NCI-H1436 treated with DMSO at 0.1 percent for 48 hours (cell line): ENCODE results near the gene STK32B.
"Not testable (repeated sequence)": the region's sequence is repeated elsewhere in the genome, so short reads cannot be mapped to it uniquely, and the experiment has no call there.

Experiments
- DNase-seq: peaks from one replicate; lab custom pipeline; 2025; lab: John Stamatoyannopoulos, UW

STK32B gene

DNA sequence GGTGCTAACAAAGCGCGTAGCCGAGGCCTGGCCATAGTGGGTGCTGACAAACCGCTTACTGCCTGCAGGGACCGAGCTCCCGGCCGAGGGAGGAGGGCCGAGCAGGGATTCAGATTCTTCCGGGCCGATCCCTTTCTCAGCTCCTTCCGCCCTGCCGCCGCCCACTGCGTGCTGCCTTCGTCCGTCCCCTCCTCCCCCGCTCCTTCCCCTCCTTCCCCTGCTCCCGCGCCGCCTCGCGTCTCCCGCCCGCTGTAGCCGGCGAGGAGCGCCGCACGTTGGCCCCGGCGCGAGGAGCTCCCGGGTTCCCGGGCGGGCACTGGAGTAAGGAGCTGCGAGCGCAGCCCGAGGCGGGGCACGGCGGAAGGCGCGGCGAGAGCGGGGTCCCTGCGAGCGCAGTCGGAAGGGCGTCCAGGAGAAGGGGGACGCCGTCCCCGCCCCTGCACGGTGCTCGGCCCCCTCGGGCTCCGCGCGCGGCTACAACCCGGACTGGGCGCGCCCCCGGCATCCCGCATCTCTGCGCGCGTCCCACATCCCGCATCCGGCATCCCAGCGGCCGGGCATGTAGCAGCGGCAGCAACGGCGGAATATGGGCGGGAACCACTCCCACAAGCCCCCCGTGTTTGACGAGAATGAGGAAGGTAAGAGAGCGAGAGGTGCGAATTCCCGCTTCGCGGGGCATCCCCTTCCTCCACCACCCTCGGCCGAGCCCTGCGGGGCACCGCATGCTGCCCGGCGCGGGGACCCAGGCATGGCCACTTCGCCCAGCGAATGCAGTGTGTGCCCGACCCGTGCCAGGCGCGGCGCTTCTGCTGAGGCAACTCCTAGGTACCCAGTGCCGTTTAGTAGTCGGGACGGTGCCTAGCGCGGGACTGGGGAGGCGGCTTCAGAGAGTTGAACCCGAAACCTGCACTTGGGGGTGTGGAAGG, at the start of gene STK32B:
Gene STK32B, plus strand, starts transcription at position 203 of the 926 bp plus-strand sequence.
- DNase-seq: no peak

DNA sequence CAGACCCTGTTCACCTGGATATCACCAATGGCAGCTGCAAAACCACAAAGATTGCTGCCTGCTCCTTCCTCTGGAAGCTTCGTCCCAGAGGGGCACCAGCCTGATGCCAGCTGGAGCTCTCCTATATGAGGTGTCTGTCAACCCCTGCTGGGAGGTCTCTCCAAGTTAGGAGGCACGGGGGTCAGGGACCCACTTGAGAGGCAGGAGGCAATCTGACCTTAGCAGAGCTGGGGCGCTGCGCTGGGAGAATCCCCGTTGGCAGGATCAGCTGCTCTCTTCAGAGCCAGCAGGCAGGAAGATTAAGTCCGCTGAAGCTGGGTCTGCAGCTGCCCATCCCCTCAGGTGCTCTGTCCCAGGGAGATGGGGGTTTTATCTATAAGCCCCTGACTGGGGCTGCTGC, 49.6 kb upstream of the STK32B start:
- not testable (repeated sequence) for DNase-seq

DNA sequence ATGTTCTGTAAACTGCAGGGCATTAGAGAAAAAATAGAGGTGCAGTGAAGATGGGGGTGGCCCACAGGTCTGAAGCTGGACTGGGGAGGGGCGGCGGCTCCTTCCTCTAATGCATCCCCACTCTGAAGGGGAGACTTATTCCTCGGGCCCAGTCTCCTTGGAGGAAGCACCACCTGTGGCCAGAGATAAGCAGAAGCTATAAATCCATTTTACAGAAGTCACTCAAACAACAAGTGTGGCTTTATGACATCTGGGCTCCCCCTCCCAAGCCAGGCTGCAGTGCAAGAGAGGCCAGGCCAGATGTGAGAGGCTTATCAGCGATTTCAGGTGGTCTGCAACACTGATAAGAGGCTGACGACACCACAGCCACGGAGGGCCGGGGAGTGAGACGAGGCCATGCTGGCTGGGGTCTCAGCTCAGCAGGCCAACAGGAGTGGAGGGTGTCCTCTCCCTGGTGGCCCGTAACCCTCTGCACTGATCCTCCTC, 47.9 kb upstream of the STK32B start:
- DNase-seq: no peak

DNA sequence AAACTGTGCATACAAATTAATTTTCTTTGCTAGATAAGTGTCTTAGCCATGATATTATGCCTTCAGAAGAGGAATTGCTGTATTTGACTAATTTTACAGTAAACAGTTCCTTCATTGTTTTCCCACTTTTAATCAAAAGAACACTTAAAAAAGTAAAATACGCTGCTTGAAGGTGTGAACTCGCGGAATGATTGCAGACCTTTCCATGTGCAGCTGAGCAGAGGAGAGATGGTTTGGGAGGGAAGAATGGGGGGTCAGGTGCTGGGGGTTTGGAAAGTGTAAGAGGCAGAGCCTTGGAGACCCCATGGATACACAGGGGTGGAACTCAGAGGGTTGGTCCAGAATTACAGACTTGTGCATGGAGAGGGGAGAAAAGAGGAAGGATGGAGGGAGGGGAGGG, 47.4 kb upstream of the STK32B start:
- no peak for DNase-seq

DNA sequence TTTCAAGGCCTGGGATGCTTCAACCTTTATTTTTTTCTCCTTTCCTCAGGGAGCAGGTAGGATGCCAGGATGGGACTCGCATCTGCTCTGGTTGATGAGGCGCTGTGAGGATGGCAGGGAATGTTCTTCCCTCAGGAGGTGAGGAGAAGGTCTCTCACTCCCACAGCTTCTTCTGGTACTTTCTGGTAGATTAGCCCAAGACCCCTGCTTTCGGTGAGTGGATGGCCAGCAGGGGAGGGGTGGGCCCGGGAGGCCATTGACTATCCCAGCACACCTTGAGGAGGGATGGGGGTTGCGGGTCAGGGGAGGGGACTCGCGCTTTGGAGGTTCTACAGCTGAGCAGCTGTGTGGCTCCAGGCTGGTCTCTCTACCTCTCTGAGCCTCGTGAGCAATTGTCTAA, 46.8 kb upstream of the STK32B start:
- DNase-seq: no peak

DNA sequence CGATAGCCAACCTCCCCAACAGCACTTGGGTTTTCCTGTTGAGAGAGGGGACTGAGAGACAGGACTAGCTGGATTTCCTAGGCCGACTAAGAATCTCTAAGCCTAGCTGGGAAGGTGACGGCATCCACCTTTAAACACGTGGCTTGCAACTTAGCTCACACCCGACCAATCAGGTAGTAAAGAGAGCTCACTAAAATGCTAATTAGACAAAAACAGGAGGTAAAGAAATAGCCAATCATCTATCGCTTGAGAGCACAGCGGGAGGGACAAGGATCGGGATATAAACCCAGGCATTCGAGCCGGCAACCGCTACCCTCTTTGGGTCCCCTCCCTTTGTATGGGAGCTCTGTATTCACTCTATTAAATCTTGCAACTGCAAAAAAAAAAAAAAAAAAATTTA, 44.3 kb upstream of the STK32B start:
- DNase-seq: not testable (repeated sequence)

DNA sequence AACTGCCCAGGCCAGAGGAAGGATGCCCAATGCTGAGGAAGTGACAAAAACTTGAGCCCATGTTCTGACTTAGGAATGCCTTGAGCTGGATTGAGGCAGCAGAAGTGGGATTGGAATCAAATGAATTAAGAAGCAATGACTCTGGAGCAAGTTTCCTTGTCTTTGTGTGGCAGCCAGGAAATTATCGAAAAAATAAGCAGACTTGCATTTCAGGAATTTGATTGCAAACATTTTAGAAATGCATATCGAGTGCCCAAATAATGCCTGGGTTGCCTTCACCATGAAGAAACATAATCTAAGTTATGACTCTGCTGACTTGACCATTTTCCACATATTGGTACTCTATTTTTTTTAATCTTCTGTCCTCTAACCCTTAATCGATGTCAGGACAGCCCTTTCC, 41.5 kb upstream of the STK32B start:
- no peak for DNase-seq

DNA sequence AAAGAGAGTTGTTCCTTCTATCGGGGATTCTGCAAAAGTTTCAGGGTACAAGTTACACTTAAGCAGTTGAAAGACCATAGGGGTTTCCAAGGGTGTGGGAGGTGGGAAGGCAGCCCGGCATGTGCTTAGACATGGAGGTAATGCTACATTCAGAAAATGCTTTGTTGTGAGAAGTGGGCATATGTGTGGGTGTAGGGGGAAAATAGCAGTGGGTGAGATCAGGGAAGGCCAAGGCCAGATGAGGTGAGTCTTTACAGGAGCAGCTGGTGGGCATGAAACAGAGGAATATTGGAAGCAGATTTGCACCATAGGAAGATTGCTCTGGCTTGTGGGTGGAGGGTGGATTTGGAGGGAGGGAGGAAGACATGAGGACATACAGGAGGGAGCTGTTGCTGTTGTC, 40.3 kb upstream of the STK32B start:
- no peak for DNase-seq

DNA sequence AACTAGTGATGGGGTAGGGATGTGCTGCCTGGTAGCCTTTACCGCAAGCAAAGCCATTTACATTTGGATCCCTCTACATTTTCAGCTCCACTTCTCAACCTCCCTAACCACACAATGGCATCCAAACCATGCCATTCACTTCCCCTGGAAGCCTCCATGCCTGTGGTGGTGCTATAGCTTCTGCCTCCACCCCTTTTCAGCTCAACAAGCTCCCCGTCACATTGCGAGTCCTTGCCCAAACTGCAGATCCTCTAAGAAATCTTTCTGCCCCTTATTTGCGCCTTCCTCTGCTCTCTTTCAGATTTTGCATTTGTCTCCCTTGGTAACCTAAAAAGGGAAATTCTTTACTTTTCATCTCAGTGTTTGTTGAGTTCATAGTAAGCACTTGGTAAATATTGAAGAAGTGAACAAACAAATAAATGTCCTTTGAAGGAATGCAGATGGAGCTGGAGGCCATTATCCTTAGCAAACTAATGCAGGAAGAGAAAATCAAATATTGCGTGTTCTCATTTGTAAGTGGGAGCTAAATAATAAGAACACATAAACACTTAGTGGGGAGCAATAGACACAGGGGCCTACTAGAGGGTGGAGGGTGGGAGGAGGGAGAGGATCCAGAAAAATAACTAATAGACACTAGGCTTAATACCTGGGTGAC, 38.9 kb upstream of the STK32B start:
- DNase-seq: no peak

DNA sequence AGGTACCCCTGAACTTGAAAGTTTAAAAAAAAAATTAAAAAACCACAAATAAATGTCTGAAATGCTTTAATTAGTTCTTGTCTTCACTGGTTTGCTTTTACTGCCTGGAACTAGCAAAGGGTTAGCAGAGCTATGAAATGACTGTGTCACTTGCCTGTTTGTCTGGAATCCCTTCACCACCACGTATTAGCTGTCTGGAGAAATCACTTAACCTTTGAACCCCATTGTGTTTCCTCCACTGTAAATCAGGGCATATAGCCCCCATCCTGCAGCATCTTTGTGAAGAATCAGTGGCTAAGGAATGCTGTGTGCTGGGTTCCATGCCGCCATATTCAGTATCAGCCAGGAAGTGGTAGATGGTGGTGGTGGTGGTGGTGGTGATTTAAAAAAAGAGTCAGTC, 38.3 kb upstream of the STK32B start:
- DNase-seq: no peak

DNA sequence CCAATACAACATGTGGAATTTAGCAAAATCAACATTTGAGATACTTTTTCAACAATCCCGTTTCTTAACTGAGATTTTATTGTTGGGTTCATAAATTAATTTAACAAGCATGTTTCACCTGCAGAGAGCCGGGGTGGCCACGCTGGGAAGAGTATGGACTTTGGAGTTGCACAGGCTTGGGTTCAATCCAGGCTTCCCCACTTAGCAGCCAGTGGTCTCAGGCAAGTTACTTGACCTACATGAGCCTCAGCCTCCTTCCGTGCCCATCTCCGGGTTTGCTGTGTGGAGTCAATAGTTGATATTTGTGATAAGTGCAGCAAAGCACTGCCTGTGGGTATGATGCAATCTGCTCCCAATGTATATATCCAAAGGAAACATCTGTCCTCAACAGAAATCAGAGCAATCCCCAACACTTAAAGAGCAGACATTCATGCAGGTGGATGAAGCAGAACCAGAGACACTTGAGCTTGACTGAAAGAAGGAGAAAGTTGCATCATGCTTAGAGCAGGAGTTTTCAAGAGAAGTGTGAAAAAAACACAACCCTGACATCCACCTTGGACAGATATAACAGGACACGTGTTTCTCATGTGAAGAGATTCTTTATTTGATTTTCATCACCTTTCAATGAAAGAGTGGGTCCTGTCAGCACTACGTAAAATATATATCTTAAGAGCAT, 37.1 kb upstream of the STK32B start:
- no peak for DNase-seq

DNA sequence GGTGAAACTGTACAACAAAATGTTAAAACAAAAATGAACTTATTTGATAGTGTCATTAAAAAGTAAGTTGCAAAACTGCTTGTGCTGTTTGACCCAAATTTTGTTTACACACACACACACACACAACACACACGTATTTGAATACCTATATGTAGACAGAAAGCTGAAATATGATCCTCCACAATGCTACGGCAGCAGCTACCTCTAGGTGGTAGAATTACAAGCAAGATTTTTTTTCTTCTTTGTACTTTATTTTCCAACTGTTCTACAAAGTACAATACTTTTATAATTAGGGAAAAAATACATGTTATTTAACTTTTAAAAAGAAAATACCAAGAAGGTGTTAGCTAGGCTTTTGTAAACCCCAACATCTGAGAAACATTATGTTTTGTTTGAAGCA, 33.2 kb upstream of the STK32B start:
- no peak for DNase-seq

DNA sequence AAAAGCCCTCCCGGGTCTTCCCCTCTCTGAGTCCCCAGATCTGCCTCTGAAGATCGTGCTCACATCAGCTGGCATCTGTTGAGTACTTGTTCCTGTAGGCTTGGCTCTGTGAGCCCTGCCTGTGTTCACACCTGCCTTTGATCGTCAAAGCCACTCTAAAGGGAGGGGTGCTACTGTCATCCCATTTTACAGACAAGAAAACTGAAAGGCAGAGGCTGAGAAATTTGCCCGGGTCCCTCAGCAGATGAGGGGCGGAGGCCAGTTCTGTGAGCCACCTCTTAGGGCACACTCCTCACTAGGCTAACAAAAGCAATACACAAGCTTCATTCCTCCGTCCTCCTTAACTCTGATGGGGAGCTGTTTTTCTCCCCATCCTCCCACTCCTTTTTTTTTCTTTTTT, 32.7 kb upstream of the STK32B start:
- DNase-seq: no peak

DNA sequence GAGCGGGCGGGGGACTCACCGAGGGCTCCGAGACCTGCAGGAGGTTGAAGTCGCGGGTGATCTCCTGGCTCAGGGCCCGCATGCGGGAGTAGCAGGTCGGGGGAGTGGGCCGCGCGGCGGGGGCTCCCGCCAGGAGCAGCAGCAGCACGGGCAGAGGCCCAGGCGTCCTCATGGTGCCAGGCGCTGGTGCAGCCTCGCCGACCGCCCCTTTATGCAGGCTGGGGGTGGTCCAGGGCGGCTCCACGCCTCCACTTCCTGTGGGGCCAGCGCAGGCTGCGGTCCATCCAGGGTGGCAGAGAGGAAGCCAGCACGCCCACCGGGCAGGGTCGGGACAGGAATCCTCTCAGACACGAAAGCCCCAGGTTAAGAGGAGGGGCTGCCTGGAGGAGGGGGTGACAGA, 32.0 kb upstream of the STK32B start, which contains the start of gene CYTL1:
Gene CYTL1, minus strand, starts transcription at position 185 of the 400 bp plus-strand sequence. Its CDS starts 13 bp downstream, at position 172.
- DNase-seq: no peak

DNA sequence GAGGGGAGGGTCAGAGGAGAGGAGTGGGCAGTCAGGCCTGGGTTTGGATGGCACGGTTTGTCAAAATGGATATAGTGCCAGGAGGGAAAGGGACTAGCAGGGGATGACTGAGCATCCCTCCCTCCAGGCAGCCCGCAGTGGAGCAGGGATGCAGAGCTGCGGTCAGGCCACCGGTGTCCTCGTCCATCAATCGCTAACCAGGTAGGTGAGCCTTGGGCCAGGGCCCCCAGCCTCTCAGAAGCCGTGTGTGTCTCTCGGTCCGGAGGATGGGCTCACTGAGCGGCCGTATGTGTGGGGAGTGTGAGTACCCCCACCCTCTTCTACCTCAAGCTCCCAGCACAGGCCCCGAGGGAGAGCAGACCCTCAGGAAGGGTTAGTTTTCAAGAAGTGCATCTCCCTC, 31.5 kb upstream of the STK32B start:
- DNase-seq: no peak

DNA sequence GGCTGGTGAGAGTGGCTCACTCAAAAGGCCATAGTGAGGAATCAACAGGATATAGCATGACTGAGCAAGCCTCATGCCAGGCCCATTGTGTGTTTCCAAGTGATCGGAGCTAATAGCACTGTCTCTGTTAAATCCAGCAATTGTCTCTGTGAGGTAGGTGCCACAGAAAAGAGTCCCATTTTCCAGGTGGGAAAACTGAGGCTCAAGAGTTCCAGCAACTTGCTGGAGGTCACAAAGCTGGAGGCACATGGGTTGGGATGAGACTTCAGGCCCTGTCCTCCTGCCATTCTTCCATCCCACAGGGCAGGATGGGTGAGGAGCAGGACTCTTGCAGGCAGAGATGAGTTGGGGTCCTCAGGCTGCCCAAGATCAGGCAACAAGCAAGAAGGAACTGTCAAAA, 30.9 kb upstream of the STK32B start:
- DNase-seq: no peak

DNA sequence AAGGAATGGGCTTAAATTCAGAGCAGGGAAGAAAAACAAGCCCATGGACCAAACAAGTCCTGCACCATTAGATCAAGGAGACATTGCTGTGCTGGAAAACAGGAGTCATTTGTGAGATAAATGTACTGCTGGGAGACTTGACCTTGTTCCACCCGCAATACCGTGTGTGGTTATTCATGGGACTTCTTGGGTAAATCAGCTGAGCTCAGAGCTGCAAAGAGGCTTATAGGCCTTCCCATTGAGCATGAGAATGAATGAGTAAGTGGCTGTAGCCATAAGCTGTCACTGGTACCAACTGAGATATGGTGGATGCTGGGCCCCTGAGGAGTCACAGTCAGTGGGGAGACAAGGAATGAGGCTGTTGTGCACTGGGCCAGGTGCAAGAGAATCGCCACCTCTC, 29.7 kb upstream of the STK32B start:
- no peak for DNase-seq

DNA sequence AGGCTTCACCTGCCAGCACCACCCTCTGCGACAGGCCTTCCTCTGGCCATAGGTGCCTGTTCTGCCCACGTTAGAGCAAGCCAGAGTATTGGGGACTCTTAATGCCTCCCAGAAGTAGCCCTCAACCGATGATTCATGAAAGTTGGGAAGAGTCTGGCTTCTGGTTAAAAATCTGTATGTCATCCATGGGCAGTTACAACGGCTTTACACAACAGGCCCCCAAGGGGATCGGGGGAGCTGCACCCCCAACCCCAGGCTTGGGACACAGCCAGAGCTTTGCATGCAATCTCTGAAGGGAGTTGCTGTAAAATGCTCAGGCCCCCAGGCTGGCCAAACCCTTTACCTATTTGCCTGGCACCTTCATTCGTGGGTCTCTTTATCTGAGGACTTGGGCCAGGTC, 26.6 kb upstream of the STK32B start:
- no peak for DNase-seq

DNA sequence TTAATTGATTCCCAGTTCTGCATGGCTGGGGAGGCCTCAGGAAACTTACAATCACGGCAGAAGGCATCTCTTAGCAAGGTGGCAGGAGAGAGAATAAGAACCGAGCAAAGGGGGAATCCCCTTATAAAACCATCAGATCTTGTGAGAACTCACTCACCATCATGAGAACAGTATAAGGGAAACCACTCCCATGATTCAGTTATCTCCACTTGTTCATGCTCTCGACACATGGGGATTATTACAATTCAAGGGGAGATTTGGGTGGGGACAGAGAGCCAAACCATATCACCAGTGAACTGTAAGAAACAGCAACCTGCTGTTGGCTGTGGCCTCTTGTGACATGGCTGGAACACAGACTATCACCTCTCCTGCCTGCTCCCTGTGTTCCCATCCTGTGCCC, 24.9 kb upstream of the STK32B start:
- DNase-seq: no peak

DNA sequence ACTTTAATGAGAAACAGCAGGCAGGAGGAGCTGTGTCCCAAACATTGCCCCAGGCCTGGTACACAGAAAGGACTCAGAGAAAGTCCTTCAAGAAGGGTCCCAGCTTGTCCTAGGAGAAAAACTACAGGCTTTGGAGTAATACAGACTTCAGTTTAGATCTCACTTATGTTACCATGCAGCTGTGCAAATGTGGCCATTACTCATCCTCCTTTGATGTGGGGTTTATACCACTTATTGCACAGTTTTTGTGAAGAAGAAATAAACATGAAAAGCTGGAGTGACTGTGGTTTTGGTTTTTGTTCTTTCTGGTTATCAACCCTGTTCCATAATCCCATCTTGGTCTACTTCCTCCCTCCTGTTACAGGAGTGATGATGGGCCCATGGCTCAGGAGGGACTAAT, 23.9 kb upstream of the STK32B start:
- DNase-seq: no peak

DNA sequence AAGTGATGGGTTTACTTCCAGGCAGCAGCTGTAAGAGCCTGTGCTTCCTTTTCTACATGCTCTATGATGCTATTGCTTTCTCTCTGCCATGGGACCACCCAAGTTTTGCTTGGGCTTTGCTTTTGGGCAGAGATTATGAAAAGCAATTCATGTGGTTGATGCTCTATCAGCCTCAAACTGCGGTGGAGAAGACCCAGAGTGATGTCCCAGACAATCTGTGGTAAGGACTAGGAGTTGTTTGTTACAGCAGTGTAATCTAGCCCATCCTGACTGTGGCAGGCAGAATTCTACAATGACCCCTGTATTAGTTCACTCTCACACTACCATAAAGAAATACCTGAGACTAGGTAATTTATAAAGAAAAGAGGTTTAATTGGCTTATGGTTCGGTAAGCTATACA, 22.8 kb upstream of the STK32B start:
- DNase-seq: no peak

DNA sequence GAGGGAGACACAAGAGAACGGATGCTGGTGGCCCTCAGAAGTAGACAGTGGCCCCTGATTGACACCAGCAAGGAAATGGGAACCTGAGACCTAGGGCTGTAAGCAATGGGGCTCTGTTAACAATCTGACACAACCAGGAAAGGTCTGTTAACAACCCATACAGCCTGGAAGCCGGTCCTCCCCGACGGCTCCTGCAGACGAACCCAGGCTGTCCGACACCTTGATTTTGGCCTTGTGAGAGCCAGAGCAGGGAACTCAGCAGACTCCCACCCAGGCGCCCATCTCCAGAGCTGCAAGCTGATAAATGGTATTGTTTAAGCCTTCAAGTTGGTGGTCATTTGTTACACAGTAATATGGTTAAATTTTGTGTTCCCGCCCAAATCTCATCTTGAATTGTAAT, 21.8 kb upstream of the STK32B start:
- no peak for DNase-seq

DNA sequence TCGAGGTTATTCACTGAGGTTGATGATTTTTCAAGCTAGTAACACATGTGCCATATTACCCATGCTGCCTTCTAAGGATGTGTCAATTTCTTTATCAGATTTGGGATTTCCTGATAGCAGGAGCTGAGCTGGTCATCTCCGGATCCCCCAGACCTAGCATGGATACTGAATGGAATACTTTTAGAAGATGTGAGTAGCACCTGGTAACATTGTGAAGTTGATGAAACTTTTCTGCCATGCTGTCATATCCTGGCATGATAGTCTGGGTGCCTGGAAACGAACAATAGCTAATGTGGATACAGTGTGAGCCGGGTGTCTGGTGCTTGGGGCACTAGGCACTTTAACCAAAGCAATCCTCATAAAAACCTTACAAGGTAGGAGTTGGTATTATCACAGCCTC, 21.1 kb upstream of the STK32B start:
- no peak for DNase-seq
